Measurements from ENCODE around the gene FGF21. TPM values are rescaled to one million over a fixed set of nuclear protein-coding genes. Genes with fewer than 3 reads are reported as not detected.

The FGF21 gene
- total RNA-seq, 4 donors from 2014 or later, result not detected

- Histone ChIP-seq H3K9me3 (no peaks in the 10 kb centered on the region), H3K4me1 (peaks cover 40 to 51% (median 47%) of the 10 kb centered on the region in 4 donors), H3K27ac (replicated peaks in 1 of 4) (no peak overlapping the region), H3K4me3 (no peak overlapping the region), H3K36me3 (peaks cover 0 to 45% (median 7%) of the 10 kb centered on the region in 4 donors), H3K27me3 (no peaks in the 10 kb centered on the region)
- no peak for TF ChIP-seq CTCF (IDR thresholded peaks at IDR 0.05)
- no peak for TF ChIP-seq POLR2AphosphoS5 (IDR thresholded peaks at IDR 0.05)
- TF ChIP-seq EP300 (IDR thresholded peaks at IDR 0.05), result no peak
- no peak for TF ChIP-seq POLR2A (IDR thresholded peaks at IDR 0.05; ENCODE audit: low read depth)
- whole genome bisulfite sequencing, result 75% methylated on average over 8 of the region's 11 CpGs
- no peak for DNase-seq (ENCODE audit: extremely low spot score)
- intact Hi-C loops (cut with DNase I), result no loop called here
These were observed 33.1 kb upstream of the FGF21 start for GRCh38 chr19:48722196-48722708.

GRCh38 chr19:48724796-48725753 lies 30.2 kb upstream of the FGF21 start:
- intact Hi-C loops (cut with DNase I), result no loop called here
- 40% methylated on average over 11 of the region's 11 CpGs for WGBS

GRCh38 chr19:48726556-48726955 lies 28.8 kb upstream of the FGF21 start:
- no peak for DNase-seq (ENCODE audit: extremely low spot score)
- Histone ChIP-seq H3K4me3 (no peak overlapping the region), H3K27ac (replicated peaks in 1 of 4) (peak overlapping the region; percentile 25 to 78 (median 62)), H3K4me1 (peaks cover 16 to 31% (median 21%) of the 10 kb centered on the region in 4 donors), H3K36me3 (peaks cover 0 to 75% (median 7%) of the 10 kb centered on the region in 4 donors), H3K27me3 (peaks cover 0 to 25% (median 0%) of the 10 kb centered on the region in 4 donors), H3K9me3 (no peaks in the 10 kb centered on the region)
- intact Hi-C loops (cut with DNase I), result no loop called here
- WGBS, result 67% methylated on average over 1 of the region's 2 CpGs
- TF ChIP-seq CTCF (IDR thresholded peaks at IDR 0.05), result no peak
- TF ChIP-seq POLR2AphosphoS5 (IDR thresholded peaks at IDR 0.05), result no peak
- TF ChIP-seq EP300 (IDR thresholded peaks at IDR 0.05), result no peak

More at GRCh38 chr19:48724796-48725753, 30.2 kb upstream of the FGF21 start:
- DNase-seq (ENCODE audit: extremely low spot score), result no peak
- Histone ChIP-seq H3K4me1 (peaks cover 22 to 41% (median 29%) of the 10 kb centered on the region in 4 donors), H3K9me3 (no peaks in the 10 kb centered on the region), H3K36me3 (peaks cover 0 to 65% (median 7%) of the 10 kb centered on the region in 4 donors), H3K27me3 (peaks cover 0 to 18% (median 0%) of the 10 kb centered on the region in 4 donors), H3K27ac (replicated peaks in 1 of 4) (peak overlapping the region; percentile 67 to 78 (median 70)), H3K4me3 (no peak overlapping the region)
- TF ChIP-seq CTCF (IDR thresholded peaks at IDR 0.05), result no peak
- no peak for TF ChIP-seq POLR2A (IDR thresholded peaks at IDR 0.05; ENCODE audit: low read depth)
- peak; percentile 46 to 66 for TF ChIP-seq POLR2AphosphoS5 (IDR thresholded peaks at IDR 0.05)

- Histone ChIP-seq H3K9me3 (no peaks in the 10 kb centered on the region), H3K4me3 (peak overlapping the region; percentile 7 to 47 (median 34)), H3K27me3 (peaks cover 0 to 25% (median 0%) of the 10 kb centered on the region in 4 donors), H3K36me3 (peaks cover 0 to 74% (median 3%) of the 10 kb centered on the region in 4 donors), H3K4me1 (peaks cover 12 to 27% (median 17%) of the 10 kb centered on the region in 4 donors), H3K27ac (replicated peaks in 1 of 4) (peak overlapping the region in 2 of 4 donors; percentile 60 to 67)
- TF ChIP-seq CTCF (IDR thresholded peaks at IDR 0.05) (peak in 1 of 3 experiments; percentile 21), POLR2A (IDR thresholded peaks at IDR 0.05; ENCODE audit: low read depth) (no peak)
- WGBS, result 46% methylated on average over 20 of the region's 77 CpGs
- DNase-seq (ENCODE audit: extremely low spot score), result no peak
- intact Hi-C loops (cut with DNase I), result no loop called here
These were observed 26.2 kb upstream of the FGF21 start for GRCh38 chr19:48728911-48729664.

Measured in esophagus muscularis mucosa (tissue), 4 donors.